KOPT-K1 (cell line): ENCODE data around the gene RAD21L1.
"Not testable (repeated sequence)": the region's sequence is repeated elsewhere in the genome, so short reads cannot be mapped to it uniquely, and the experiment has no call there.

Experiments
- H3K27ac ChIP-seq: fragments of 200-600 bp; sonication (generic); 2 replicates; pipeline ENCODE4 v1.5.1; 2016; ENCODE audit warnings: antibody characterized with exemption, mild to moderate bottlenecking, low read depth, low read length; ENCODE audit not compliant: poor library complexity, severe bottlenecking
- H3K36me3 ChIP-seq: fragments of 200-600 bp; sonication (generic); 2 replicates; pipeline ENCODE4 v1.5.1; 2017; ENCODE audit warnings: antibody characterized with exemption, mild to moderate bottlenecking, low read length, moderate library complexity; ENCODE audit not compliant: insufficient read depth
- H3K9me3 ChIP-seq: fragments of 200-600 bp; sonication (generic); 2 replicates; pipeline ENCODE4 v1.5.1; 2017; ENCODE audit warnings: antibody characterized with exemption, low read length, mild to moderate bottlenecking; ENCODE audit not compliant: insufficient read depth, poor library complexity, severe bottlenecking

Gene RAD21L1

GRCh38 chr20:1232286-1233111, 6.7 kb downstream of the RAD21L1 start:
- Histone ChIP-seq H3K9me3 (no peaks in the 10 kb centered on the region), H3K27ac (no peak overlapping the region), H3K36me3 (no peaks in the 10 kb centered on the region)

GRCh38 chr20:1240549-1240948, 14.7 kb downstream of the RAD21L1 start:
- H3K9me3 ChIP-seq = no peaks in the 10 kb centered on the region
- H3K27ac ChIP-seq = no peak overlapping the region
- H3K36me3 ChIP-seq = no peaks in the 10 kb centered on the region

- Histone ChIP-seq H3K9me3 (no peaks in the 10 kb centered on the region), H3K36me3 (no peaks in the 10 kb centered on the region), H3K27ac (no peak overlapping the region)
These were observed 15.6 kb downstream of the RAD21L1 start for GRCh38 chr20:1241456-1241855.

- Histone ChIP-seq H3K36me3 (no peaks in the 10 kb centered on the region), H3K9me3 (no peaks in the 10 kb centered on the region), H3K27ac (no peak overlapping the region)
These were observed 16.3 kb downstream of the RAD21L1 start for GRCh38 chr20:1242099-1242498.

- Histone ChIP-seq H3K9me3 (no peaks in the 10 kb centered on the region), H3K27ac (no peak overlapping the region), H3K36me3 (no peaks in the 10 kb centered on the region)
These were observed 16.7 kb downstream of the RAD21L1 start for GRCh38 chr20:1242530-1242929.

GRCh38 chr20:1245578-1245977, 19.7 kb downstream of the RAD21L1 start:
- no peaks in the 10 kb centered on the region for H3K9me3 ChIP-seq
- no peak overlapping the region for H3K27ac ChIP-seq
- H3K36me3 ChIP-seq = no peaks in the 10 kb centered on the region

GRCh38 chr20:1247689-1248088, 21.8 kb downstream of the RAD21L1 start:
- Histone ChIP-seq H3K27ac (no peak overlapping the region), H3K9me3 (peaks cover 4% of the 10 kb centered on the region), H3K36me3 (no peaks in the 10 kb centered on the region)

- not testable (repeated sequence) for H3K9me3 ChIP-seq, H3K36me3 ChIP-seq, H3K27ac ChIP-seq
These were observed 24.4 kb downstream of the RAD21L1 start for GRCh38 chr20:1250282-1250681.

- H3K36me3 ChIP-seq = no peaks in the 10 kb centered on the region
These were observed 26.6 kb downstream of the RAD21L1 start for GRCh38 chr20:1252416-1252815.

GRCh38 chr20:1254254-1254653, 28.4 kb downstream of the RAD21L1 start:
- Histone ChIP-seq H3K36me3 (no peaks in the 10 kb centered on the region), H3K27ac (no peak overlapping the region), H3K9me3 (peaks cover 11% of the 10 kb centered on the region)

More at GRCh38 chr20:1252416-1252815, 26.6 kb downstream of the RAD21L1 start:
- peaks cover 11% of the 10 kb centered on the region for H3K9me3 ChIP-seq
- H3K27ac ChIP-seq = no peak overlapping the region

GRCh38 chr20:1255675-1256074, 29.8 kb downstream of the RAD21L1 start:
- H3K27ac ChIP-seq = no peak overlapping the region
- H3K36me3 ChIP-seq = no peaks in the 10 kb centered on the region
- peaks cover 11% of the 10 kb centered on the region for H3K9me3 ChIP-seq

GRCh38 chr20:1263853-1264252, 38.0 kb downstream of the RAD21L1 start:
- Histone ChIP-seq H3K36me3 (no peaks in the 10 kb centered on the region), H3K9me3 (peaks cover 23% of the 10 kb centered on the region), H3K27ac (no peak overlapping the region)

- H3K36me3 ChIP-seq = no peaks in the 10 kb centered on the region
- H3K27ac ChIP-seq = no peak overlapping the region
- H3K9me3 ChIP-seq = peaks cover 23% of the 10 kb centered on the region
These were observed 38.9 kb downstream of the RAD21L1 start for GRCh38 chr20:1264727-1265126.

GRCh38 chr20:1265226-1265915, 39.5 kb downstream of the RAD21L1 start:
- H3K27ac ChIP-seq = peak overlapping the region; percentile 1
- peaks cover 23% of the 10 kb centered on the region for H3K9me3 ChIP-seq
- H3K36me3 ChIP-seq = no peaks in the 10 kb centered on the region

GRCh38 chr20:1265916-1266166, 40.0 kb downstream of the RAD21L1 start:
- Histone ChIP-seq H3K9me3 (peaks cover 22% of the 10 kb centered on the region), H3K36me3 (no peaks in the 10 kb centered on the region), H3K27ac (peak overlapping the region; percentile 1)
